GM23338 (cell line): ENCODE measurements around the gene TOX2. TPM values are rescaled to one million over a fixed set of nuclear protein-coding genes. Genes with fewer than 3 reads are reported as not detected.

Experiments
- ATAC-seq: fragments of 200-7000 bp; cut with Tn5 transposase; 3 replicates; pipeline ENCODE4 v1.9.1; 2020
- DNase-seq: peaks from one replicate; pipeline ENCODE4 v3.0.0-alpha.2; 2015; ENCODE audit warnings: low spot score
- H2AFZ ChIP-seq: fragments of 200-600 bp; sonication (generic); 2 replicates; pipeline ENCODE4 v1.8.0; 2016; ENCODE audit warnings: antibody characterized with exemption, mild to moderate bottlenecking, moderate library complexity
- H3F3A ChIP-seq: fragments of 200-600 bp; sonication (generic); replicated peaks from 2 replicates; pipeline ENCODE4 v1.8.0; 2017; ENCODE audit warnings: antibody characterized with exemption, mixed run types, low read depth
- H3K27ac ChIP-seq: fragments of 200-600 bp; sonication (generic); 2 replicates; pipeline ENCODE4 v1.6.1; 2016; ENCODE audit warnings: low read depth
- H3K27me3 ChIP-seq: fragments of 200-600 bp; sonication (generic); 2 replicates; pipeline ENCODE4 v1.8.0; 2016; ENCODE audit warnings: mild to moderate bottlenecking, mixed run types, moderate library complexity; ENCODE audit not compliant: insufficient read depth
- H3K36me3 ChIP-seq: fragments of 200-600 bp; sonication (generic); 2 replicates; pipeline ENCODE4 v1.8.0; 2016; ENCODE audit warnings: mild to moderate bottlenecking; ENCODE audit not compliant: insufficient read depth
- H3K4me1 ChIP-seq: fragments of 200-600 bp; sonication (generic); 2 replicates; pipeline ENCODE4 v1.8.0; 2016; ENCODE audit warnings: mild to moderate bottlenecking, moderate library complexity; ENCODE audit not compliant: insufficient read depth
- H3K4me2 ChIP-seq: fragments of 200-600 bp; sonication (generic); 2 replicates; pipeline ENCODE4 v1.7.1; 2017; ENCODE audit warnings: mixed run types
- H3K4me3 ChIP-seq: fragments of 200-600 bp; sonication (generic); 2 replicates; pipeline ENCODE4 v1.6.1; 2016; ENCODE audit warnings: mixed run types
- H3K79me2 ChIP-seq: fragments of 200-600 bp; sonication (generic); replicated peaks from 2 replicates; pipeline ENCODE4 v1.8.0; 2017; ENCODE audit warnings: mild to moderate bottlenecking; ENCODE audit not compliant: insufficient read depth
- H3K9me2 ChIP-seq: fragments of 200-600 bp; sonication (generic); 2 replicates; pipeline ENCODE4 v1.8.0; 2017; ENCODE audit not compliant: insufficient read depth
- H4K20me1 ChIP-seq: fragments of 200-600 bp; sonication (generic); replicated peaks from 2 replicates; pipeline ENCODE4 v1.8.0; 2017; ENCODE audit warnings: mild to moderate bottlenecking; ENCODE audit not compliant: insufficient read depth
- H3K27ac Mint-ChIP-seq: 2 replicates; pipeline ENCODE4 v1.8.0; 2020; ENCODE audit warnings: inconsistent platforms, mild to moderate bottlenecking, moderate library complexity, mixed read lengths
- H3K27me3 Mint-ChIP-seq: 3 replicates; pipeline ENCODE4 v1.8.0; 2022; ENCODE audit warnings: low read depth, mild to moderate bottlenecking, moderate library complexity, mixed read lengths, inconsistent platforms; ENCODE audit not compliant: insufficient read depth, poor library complexity
- H3K36me3 Mint-ChIP-seq: 3 replicates; pipeline ENCODE4 v1.8.0; 2021; ENCODE audit warnings: low read depth, mild to moderate bottlenecking, inconsistent platforms, moderate library complexity, mixed read lengths
- H3K4me1 Mint-ChIP-seq: 3 replicates; pipeline ENCODE4 v1.8.0; 2020; ENCODE audit warnings: mild to moderate bottlenecking, inconsistent platforms, mixed read lengths
- H3K4me3 Mint-ChIP-seq: 3 replicates; pipeline ENCODE4 v1.8.0; 2021; ENCODE audit warnings: moderate library complexity, mild to moderate bottlenecking, inconsistent platforms, mixed read lengths
- H3K9me3 Mint-ChIP-seq: 3 replicates; pipeline ENCODE4 v1.8.0; 2020; ENCODE audit warnings: moderate library complexity, mild to moderate bottlenecking, inconsistent platforms, mixed read lengths
- CREB1 ChIP-seq: fragments of 250-450 bp; sonication (Bioruptor Pico); IDR thresholded peaks from 2 replicates; pipeline ENCODE4 v1.5.0; 2020; ENCODE audit warnings: low read depth, mild to moderate bottlenecking, moderate library complexity
- EZH2phosphoT487 ChIP-seq: fragments of 200-600 bp; sonication (generic); IDR thresholded peaks from one replicate; pipeline ENCODE4 v1.8.1; 2018; ENCODE audit warnings: antibody characterized with exemption; ENCODE audit not compliant: unreplicated experiment
- NANOG ChIP-seq: IDR thresholded peaks from 2 replicates; pipeline ENCODE4 v1.6.1; 2016; ENCODE audit warnings: antibody characterized with exemption, borderline replicate concordance
- POLR2AphosphoS5 ChIP-seq: IDR thresholded peaks from 2 replicates; pipeline ENCODE4 v1.6.1; 2016; ENCODE audit warnings: antibody characterized with exemption, low read depth
- STAT1 ChIP-seq: IDR thresholded peaks from one replicate; pipeline ENCODE4 v1.6.1; 2016; ENCODE audit warnings: antibody characterized with exemption; ENCODE audit not compliant: unreplicated experiment
- ZNF114 ChIP-seq: fragments of 250-450 bp; sonication (Bioruptor Pico); IDR thresholded peaks from 2 replicates; pipeline ENCODE4 v1.5.0; 2020; ENCODE audit warnings: mild to moderate bottlenecking, moderate library complexity
- ZNF331 ChIP-seq: fragments of 250-450 bp; sonication (Bioruptor Pico); IDR thresholded peaks from 2 replicates; pipeline ENCODE4 v1.5.0; 2020; ENCODE audit warnings: low read depth, mild to moderate bottlenecking, moderate library complexity
- polyA plus RNA-seq: library from polyadenylated mRNA; unstranded; fragments of >200 nt; fragmentation: Nextera tagmentation; extraction: Ambion mirVana; gene quantifications from 2 replicates; pipeline ENCODE4 v1.2.1, GENCODE V29; 2016
- total RNA-seq: library from RNA; depleted of rRNA; stranded (reverse); fragments of >200 nt; shearing (Covaris generic); gene quantifications from 2 replicates; pipeline ENCODE4 v1.2.3, GENCODE V29; 2014
- TF ChIP-seq, protein P1 (sequence below), 2 experiments: fragments of 200-600 bp in 1 of 2; sonication (generic) in 1 of 2; conservative IDR thresholded peaks; 2 replicates each; pipeline versions ENCODE4 v1.5.1 to v1.6.1; 2016 to 2017; ENCODE audit warnings: antibody characterized with exemption in 2 of 2, low read depth in 2 of 2, mild to moderate bottlenecking in 2 of 2, moderate library complexity in 1 of 2
- TF ChIP-seq, protein P2 (sequence below): fragments of 250-450 bp; sonication (Bioruptor Pico); IDR thresholded peaks from 2 replicates; pipeline ENCODE4 v1.5.0; 2020; ENCODE audit warnings: mild to moderate bottlenecking, moderate library complexity

TOX2 gene
- total and polyA plus RNA-seq, 2 experiments from 2014 or later, result 1.4 to 1.5 TPM

DNA sequence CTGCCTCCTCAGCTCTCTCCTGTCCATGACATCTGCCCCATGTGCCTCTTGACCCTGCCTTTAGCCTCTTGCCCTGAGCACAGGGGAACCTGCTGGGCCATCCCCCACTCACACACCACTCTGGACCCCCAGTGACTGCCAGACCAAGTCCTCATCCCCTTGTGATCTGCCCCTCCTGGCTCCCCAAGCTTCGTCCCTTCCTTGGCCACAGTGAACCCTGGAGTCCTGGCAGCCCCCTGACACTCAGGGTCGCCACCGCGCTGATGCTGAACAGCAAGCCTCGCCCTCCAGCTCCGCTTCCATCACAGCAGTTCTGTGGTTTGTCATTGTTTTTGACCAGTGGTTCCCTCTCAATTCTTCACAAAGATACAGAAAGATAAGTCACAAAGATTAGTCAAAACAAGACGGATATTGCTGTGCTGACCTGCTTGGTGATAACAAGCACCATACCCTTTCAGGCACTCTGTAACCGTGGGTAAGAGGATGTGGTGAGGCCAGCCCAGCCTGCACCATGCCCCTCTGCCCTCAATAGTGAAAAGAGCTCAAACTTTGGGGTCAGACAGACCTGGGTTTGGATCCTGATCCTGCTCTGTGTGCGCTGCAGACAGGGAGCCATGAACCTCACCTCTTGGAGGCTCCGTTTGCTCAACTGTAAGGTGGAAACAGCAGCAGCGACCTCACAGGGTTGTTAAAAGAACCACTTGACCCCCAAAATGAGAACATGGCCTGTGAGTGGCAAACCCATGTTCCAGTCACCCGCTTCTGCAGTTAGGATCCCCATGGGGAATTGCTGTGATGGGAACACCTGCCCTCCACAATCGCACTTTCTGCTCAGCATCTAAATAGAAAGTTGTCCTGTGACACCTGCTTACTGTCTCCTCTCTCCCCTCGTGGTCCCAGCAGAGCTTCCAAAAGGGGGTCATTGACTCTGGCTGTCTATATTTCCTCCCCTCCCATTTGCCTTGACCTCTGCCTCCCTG, 114.5 kb downstream of the TOX2 start:
- no peaks in the 10 kb centered on the region for H3K4me1 ChIP-seq
- H3K36me3 Mint-ChIP-seq, result no peaks in the 10 kb centered on the region; the same call in 2 of the 3 replicates

DNA sequence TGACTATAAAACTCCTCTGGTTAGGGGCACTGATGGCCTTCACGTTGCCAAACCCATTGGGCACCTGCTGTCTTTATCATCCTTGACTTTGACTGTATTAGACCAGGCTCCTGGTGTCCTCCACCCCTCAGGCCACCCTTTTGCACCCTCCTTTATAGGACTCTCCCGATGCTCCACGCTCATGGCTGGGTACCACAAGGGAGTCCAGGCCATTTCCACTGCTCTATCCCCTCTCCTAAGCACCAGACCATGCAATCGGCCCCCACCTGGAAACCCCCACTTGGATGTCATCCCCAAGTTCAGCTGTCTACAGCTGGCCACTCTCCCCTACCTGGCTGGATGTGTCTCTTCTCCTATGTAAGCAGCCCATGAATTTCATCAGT, 115.2 kb downstream of the TOX2 start:
- no peaks in the 10 kb centered on the region; the same call in 2 of the 3 replicates for H3K36me3 Mint-ChIP-seq
- H3K4me2 ChIP-seq, result no peak overlapping the region
- no peaks in the 10 kb centered on the region for H3K9me3 Mint-ChIP-seq
- no peak overlapping the region for H3K4me3 ChIP-seq
- no peak overlapping the region for H3K27ac Mint-ChIP-seq
- H4K20me1 ChIP-seq, result no peaks in the 10 kb centered on the region
- H3K9me2 ChIP-seq, result no peaks in the 10 kb centered on the region
- no peaks in the 10 kb centered on the region for H3K79me2 ChIP-seq
- H2AFZ ChIP-seq, result no peak overlapping the region
- no peaks in the 10 kb centered on the region for H3K4me1 ChIP-seq
- H3F3A ChIP-seq, result no peaks in the 10 kb centered on the region
- ATAC-seq, result no peak
- H3K4me1 Mint-ChIP-seq, result peaks cover 12% of the 10 kb centered on the region; the same call in 2 of the 3 replicates
- no peak overlapping the region for H3K4me3 Mint-ChIP-seq
- no peaks in the 10 kb centered on the region for H3K36me3 ChIP-seq
- no peak overlapping the region for H3K27ac ChIP-seq
- H3K27me3 Mint-ChIP-seq, result peaks cover 14% of the 10 kb centered on the region
- H3K27me3 ChIP-seq, result no peaks in the 10 kb centered on the region
- no peak for DNase-seq
- TF ChIP-seq, protein P1, sequence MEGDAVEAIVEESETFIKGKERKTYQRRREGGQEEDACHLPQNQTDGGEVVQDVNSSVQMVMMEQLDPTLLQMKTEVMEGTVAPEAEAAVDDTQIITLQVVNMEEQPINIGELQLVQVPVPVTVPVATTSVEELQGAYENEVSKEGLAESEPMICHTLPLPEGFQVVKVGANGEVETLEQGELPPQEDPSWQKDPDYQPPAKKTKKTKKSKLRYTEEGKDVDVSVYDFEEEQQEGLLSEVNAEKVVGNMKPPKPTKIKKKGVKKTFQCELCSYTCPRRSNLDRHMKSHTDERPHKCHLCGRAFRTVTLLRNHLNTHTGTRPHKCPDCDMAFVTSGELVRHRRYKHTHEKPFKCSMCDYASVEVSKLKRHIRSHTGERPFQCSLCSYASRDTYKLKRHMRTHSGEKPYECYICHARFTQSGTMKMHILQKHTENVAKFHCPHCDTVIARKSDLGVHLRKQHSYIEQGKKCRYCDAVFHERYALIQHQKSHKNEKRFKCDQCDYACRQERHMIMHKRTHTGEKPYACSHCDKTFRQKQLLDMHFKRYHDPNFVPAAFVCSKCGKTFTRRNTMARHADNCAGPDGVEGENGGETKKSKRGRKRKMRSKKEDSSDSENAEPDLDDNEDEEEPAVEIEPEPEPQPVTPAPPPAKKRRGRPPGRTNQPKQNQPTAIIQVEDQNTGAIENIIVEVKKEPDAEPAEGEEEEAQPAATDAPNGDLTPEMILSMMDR (conservative IDR thresholded peaks at IDR 0.05; ENCODE audit: low read depth in 2 of 2), result no peak
- no peak for TF ChIP-seq CREB1 (CRISPR knock-in tag)
- TF ChIP-seq ZNF331 (CRISPR knock-in tag), result no peak
- TF ChIP-seq NANOG, result no peak
- no peak for TF ChIP-seq EZH2phosphoT487
- TF ChIP-seq, protein P2, sequence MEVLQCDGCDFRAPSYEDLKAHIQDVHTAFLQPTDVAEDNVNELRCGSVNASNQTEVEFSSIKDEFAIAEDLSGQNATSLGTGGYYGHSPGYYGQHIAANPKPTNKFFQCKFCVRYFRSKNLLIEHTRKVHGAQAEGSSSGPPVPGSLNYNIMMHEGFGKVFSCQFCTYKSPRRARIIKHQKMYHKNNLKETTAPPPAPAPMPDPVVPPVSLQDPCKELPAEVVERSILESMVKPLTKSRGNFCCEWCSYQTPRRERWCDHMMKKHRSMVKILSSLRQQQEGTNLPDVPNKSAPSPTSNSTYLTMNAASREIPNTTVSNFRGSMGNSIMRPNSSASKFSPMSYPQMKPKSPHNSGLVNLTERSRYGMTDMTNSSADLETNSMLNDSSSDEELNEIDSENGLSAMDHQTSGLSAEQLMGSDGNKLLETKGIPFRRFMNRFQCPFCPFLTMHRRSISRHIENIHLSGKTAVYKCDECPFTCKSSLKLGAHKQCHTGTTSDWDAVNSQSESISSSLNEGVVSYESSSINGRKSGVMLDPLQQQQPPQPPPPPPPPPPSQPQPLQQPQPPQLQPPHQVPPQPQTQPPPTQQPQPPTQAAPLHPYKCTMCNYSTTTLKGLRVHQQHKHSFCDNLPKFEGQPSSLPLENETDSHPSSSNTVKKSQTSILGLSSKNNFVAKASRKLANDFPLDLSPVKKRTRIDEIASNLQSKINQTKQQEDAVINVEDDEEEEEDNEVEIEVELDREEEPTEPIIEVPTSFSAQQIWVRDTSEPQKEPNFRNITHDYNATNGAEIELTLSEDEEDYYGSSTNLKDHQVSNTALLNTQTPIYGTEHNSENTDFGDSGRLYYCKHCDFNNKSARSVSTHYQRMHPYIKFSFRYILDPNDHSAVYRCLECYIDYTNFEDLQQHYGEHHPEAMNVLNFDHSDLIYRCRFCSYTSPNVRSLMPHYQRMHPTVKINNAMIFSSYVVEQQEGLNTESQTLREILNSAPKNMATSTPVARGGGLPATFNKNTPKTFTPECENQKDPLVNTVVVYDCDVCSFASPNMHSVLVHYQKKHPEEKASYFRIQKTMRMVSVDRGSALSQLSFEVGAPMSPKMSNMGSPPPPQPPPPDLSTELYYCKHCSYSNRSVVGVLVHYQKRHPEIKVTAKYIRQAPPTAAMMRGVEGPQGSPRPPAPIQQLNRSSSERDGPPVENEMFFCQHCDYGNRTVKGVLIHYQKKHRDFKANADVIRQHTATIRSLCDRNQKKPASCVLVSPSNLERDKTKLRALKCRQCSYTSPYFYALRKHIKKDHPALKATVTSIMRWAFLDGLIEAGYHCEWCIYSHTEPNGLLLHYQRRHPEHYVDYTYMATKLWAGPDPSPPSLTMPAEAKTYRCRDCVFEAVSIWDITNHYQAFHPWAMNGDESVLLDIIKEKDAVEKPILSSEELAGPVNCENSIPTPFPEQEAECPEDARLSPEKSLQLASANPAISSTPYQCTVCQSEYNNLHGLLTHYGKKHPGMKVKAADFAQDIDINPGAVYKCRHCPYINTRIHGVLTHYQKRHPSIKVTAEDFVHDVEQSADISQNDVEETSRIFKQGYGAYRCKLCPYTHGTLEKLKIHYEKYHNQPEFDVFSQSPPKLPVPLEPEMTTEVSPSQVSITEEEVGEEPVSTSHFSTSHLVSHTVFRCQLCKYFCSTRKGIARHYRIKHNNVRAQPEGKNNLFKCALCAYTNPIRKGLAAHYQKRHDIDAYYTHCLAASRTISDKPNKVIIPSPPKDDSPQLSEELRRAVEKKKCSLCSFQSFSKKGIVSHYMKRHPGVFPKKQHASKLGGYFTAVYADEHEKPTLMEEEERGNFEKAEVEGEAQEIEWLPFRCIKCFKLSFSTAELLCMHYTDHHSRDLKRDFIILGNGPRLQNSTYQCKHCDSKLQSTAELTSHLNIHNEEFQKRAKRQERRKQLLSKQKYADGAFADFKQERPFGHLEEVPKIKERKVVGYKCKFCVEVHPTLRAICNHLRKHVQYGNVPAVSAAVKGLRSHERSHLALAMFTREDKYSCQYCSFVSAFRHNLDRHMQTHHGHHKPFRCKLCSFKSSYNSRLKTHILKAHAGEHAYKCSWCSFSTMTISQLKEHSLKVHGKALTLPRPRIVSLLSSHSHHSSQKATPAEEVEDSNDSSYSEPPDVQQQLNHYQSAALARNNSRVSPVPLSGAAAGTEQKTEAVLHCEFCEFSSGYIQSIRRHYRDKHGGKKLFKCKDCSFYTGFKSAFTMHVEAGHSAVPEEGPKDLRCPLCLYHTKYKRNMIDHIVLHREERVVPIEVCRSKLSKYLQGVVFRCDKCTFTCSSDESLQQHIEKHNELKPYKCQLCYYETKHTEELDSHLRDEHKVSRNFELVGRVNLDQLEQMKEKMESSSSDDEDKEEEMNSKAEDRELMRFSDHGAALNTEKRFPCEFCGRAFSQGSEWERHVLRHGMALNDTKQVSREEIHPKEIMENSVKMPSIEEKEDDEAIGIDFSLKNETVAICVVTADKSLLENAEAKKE, result no peak
- TF ChIP-seq STAT1, result no peak

More for the DNA sequence above, 114.5 kb downstream of the TOX2 start:
- Histone ChIP-seq H4K20me1 (no peaks in the 10 kb centered on the region), H3K4me2 (no peak overlapping the region), H2AFZ (no peak overlapping the region), H3K9me2 (no peaks in the 10 kb centered on the region), H3K79me2 (no peaks in the 10 kb centered on the region), H3F3A (no peaks in the 10 kb centered on the region), H3K27ac (no peak overlapping the region), H3K36me3 (no peaks in the 10 kb centered on the region), H3K27me3 (no peaks in the 10 kb centered on the region), H3K4me3 (no peak overlapping the region)
- Mint-ChIP-seq H3K27me3 (peaks cover 12% of the 10 kb centered on the region), H3K4me3 (no peak overlapping the region), H3K4me1 (peaks cover 12% of the 10 kb centered on the region; the same call in 2 of the 3 replicates), H3K9me3 (no peaks in the 10 kb centered on the region), H3K27ac (no peak overlapping the region)
- ATAC-seq, result no peak
- TF ChIP-seq ZNF114, result no peak
- TF ChIP-seq, protein P1 (conservative IDR thresholded peaks at IDR 0.05; ENCODE audit: low read depth in 2 of 2), result no peak
- TF ChIP-seq POLR2AphosphoS5, result no peak
- no peak for DNase-seq
